Suprapubic skin (tissue), 4 donors: ENCODE measurements around the gene TAC3. TPM values are rescaled to one million over a fixed set of nuclear protein-coding genes. Genes with fewer than 3 reads are reported as not detected.
A peak's percentile ranks its signal among the peaks of the same experiment; 100 is the strongest.

ENCODE experiments used
- DNase-seq, 2 donors: peaks; one replicate each; pipeline ENCODE4 v3.0.0-alpha.2; 2019; ENCODE audit warnings: low spot score in 2 of 2
- H3K27ac ChIP-seq: fragments of 200-600 bp; sonication (generic); one replicate; pipeline ENCODE4 v1.5.1; 2019
- H3K27me3 ChIP-seq: fragments of 200-600 bp; sonication (generic); one replicate; pipeline ENCODE4 v1.5.1; 2019
- H3K36me3 ChIP-seq: fragments of 200-600 bp; sonication (generic); one replicate; pipeline ENCODE4 v1.5.1; 2019
- H3K4me1 ChIP-seq: fragments of 200-600 bp; sonication (generic); one replicate; pipeline ENCODE4 v1.5.1; 2019
- H3K4me3 ChIP-seq: fragments of 200-600 bp; sonication (generic); one replicate; pipeline ENCODE4 v1.5.1; 2019; ENCODE audit warnings: mild to moderate bottlenecking
- H3K9me3 ChIP-seq: fragments of 200-600 bp; sonication (generic); one replicate; pipeline ENCODE4 v1.5.1; 2019
- CTCF ChIP-seq, 2 donors: fragments of 200-600 bp in 1 of 2; fragments of 450-650 bp in 1 of 2; sonication (generic) in 1 of 2; IDR thresholded peaks; one replicate each; pipeline ENCODE4 v1.5.1; 2016 to 2019; ENCODE audit warnings: antibody characterized with exemption in 2 of 2, mild to moderate bottlenecking in 1 of 2, moderate library complexity in 1 of 2
- EP300 ChIP-seq: sonication (generic); formaldehyde crosslinking; IDR thresholded peaks from one replicate; pipeline ENCODE4 v1.6.1; 2017; ENCODE audit warnings: antibody characterized with exemption
- POLR2A ChIP-seq, 2 donors: fragments of 450-650 bp; IDR thresholded peaks; one replicate each; pipeline ENCODE4 v1.6.1; 2017; ENCODE audit warnings: antibody characterized with exemption in 2 of 2, mild to moderate bottlenecking in 2 of 2, moderate library complexity in 2 of 2
- POLR2AphosphoS5 ChIP-seq, 3 donors: sonication (generic); formaldehyde crosslinking; IDR thresholded peaks; one replicate each; pipeline ENCODE4 v1.6.1; 2017; ENCODE audit warnings: antibody characterized with exemption in 3 of 3
- WGBS: methylation state at CpG from one replicate; pipeline ENCODE4 v1.1.5; 2018; 5-methylcytosine and 5-hydroxymethylcytosine counted together
- total RNA-seq, 4 donors: library from RNA; depleted of rRNA; stranded (reverse); fragments of >200 nt; gene quantifications; one replicate each; pipeline ENCODE4 v1.1.0, GENCODE V29; 2016

TAC3 gene
- total RNA-seq, 4 donors from 2014 or later, result not detected

GRCh38 chr12:57006809-57007475 lies 9.4 kb downstream of the TAC3 start:
- Histone ChIP-seq H3K27ac (no peak overlapping the region), H3K4me1 (peaks cover 21% of the 10 kb centered on the region), H3K9me3 (no peaks in the 10 kb centered on the region), H3K4me3 (peak overlapping the region; percentile 87), H3K36me3 (peaks cover 29% of the 10 kb centered on the region), H3K27me3 (no peaks in the 10 kb centered on the region)
- no peak for DNase-seq
- 56% methylated on average over 10 of the region's 10 CpGs for WGBS
- TF ChIP-seq POLR2A (IDR thresholded peaks at IDR 0.05), result no peak
- TF ChIP-seq CTCF (IDR thresholded peaks at IDR 0.05), result no peak
- TF ChIP-seq EP300, result no peak
- TF ChIP-seq POLR2AphosphoS5 (IDR thresholded peaks at IDR 0.05), result no peak

- no peak for DNase-seq
- Histone ChIP-seq H3K27ac (peak within 1 kb of the TSS; percentile 73), H3K4me3 (peak within 1 kb of the TSS; percentile 87), H3K4me1 (peaks cover 27% of the 10 kb centered on the region), H3K27me3 (no peaks in the 10 kb centered on the region), H3K36me3 (peaks cover 35% of the 10 kb centered on the region), H3K9me3 (no peaks in the 10 kb centered on the region)
- TF ChIP-seq CTCF (IDR thresholded peaks at IDR 0.05), result peak in 1 of 2 donors; percentile 52
- TF ChIP-seq POLR2A (IDR thresholded peaks at IDR 0.05), result no peak
- no peak for TF ChIP-seq POLR2AphosphoS5 (IDR thresholded peaks at IDR 0.05)
- 0% methylated on average over 16 of the region's 94 CpGs for WGBS
These were observed 10.1 kb downstream of the TAC3 start, which contains the start of gene ZBTB39 for GRCh38 chr12:57005980-57006808. ZBTB39 (minus strand) TSS chr12:57006546; CDS start chr12:57004917, 1,629 bp downstream.

GRCh38 chr12:57004651-57005050 lies 11.7 kb downstream of the TAC3 start:
- DNase-seq, result no peak
- Histone ChIP-seq H3K27me3 (no peaks in the 10 kb centered on the region), H3K4me3 (peak overlapping the region; percentile 87), H3K9me3 (no peaks in the 10 kb centered on the region), H3K4me1 (peaks cover 27% of the 10 kb centered on the region), H3K36me3 (peaks cover 47% of the 10 kb centered on the region), H3K27ac (no peak overlapping the region)
- 86% methylated on average over 6 of the region's 6 CpGs for WGBS
- TF ChIP-seq POLR2A (IDR thresholded peaks at IDR 0.05) (no peak), EP300 (no peak), CTCF (IDR thresholded peaks at IDR 0.05) (no peak), POLR2AphosphoS5 (IDR thresholded peaks at IDR 0.05) (no peak)

- Histone ChIP-seq H3K9me3 (no peaks in the 10 kb centered on the region), H3K27me3 (no peaks in the 10 kb centered on the region), H3K4me3 (no peak overlapping the region), H3K4me1 (peaks cover 27% of the 10 kb centered on the region), H3K27ac (no peak overlapping the region), H3K36me3 (peaks cover 50% of the 10 kb centered on the region)
- no peak for TF ChIP-seq EP300
- no peak for TF ChIP-seq CTCF (IDR thresholded peaks at IDR 0.05)
- no peak for TF ChIP-seq POLR2A (IDR thresholded peaks at IDR 0.05)
- TF ChIP-seq POLR2AphosphoS5 (IDR thresholded peaks at IDR 0.05), result no peak
- no peak for DNase-seq
- 96% methylated on average over 13 of the region's 13 CpGs for WGBS
These were observed 12.9 kb downstream of the TAC3 start for GRCh38 chr12:57003395-57003794.

GRCh38 chr12:57001448-57001906 lies 14.9 kb downstream of the TAC3 start:
- 52% methylated on average over 7 of the region's 13 CpGs for WGBS
- Histone ChIP-seq H3K27me3 (no peaks in the 10 kb centered on the region), H3K27ac (no peak overlapping the region), H3K4me3 (no peak overlapping the region), H3K36me3 (peaks cover 53% of the 10 kb centered on the region), H3K4me1 (peaks cover 22% of the 10 kb centered on the region), H3K9me3 (no peaks in the 10 kb centered on the region)
- TF ChIP-seq POLR2AphosphoS5 (IDR thresholded peaks at IDR 0.05) (no peak), EP300 (no peak), CTCF (IDR thresholded peaks at IDR 0.05) (peak; percentile 14 to 70), POLR2A (IDR thresholded peaks at IDR 0.05) (no peak)
- DNase-seq, result peak in 1 of 2 donors; percentile 78
